Astrocyte (in vitro differentiated cells and primary cell): ENCODE data around the gene SHB.

Source experiments
- EZH2 ChIP-seq: IDR thresholded peaks from 2 replicates; pipeline ENCODE4 v1.6.1; 2012; ENCODE audit warnings: mild to moderate bottlenecking, low read length, inconsistent platforms; ENCODE audit not compliant: insufficient read depth
- TF ChIP-seq, protein P1 (sequence below): IDR thresholded peaks from 2 replicates; pipeline ENCODE4 v1.5.1; 2011; ENCODE audit warnings: low read depth, mild to moderate bottlenecking, inconsistent platforms, low read length, moderate library complexity; ENCODE audit not compliant: insufficient read depth

DNA sequence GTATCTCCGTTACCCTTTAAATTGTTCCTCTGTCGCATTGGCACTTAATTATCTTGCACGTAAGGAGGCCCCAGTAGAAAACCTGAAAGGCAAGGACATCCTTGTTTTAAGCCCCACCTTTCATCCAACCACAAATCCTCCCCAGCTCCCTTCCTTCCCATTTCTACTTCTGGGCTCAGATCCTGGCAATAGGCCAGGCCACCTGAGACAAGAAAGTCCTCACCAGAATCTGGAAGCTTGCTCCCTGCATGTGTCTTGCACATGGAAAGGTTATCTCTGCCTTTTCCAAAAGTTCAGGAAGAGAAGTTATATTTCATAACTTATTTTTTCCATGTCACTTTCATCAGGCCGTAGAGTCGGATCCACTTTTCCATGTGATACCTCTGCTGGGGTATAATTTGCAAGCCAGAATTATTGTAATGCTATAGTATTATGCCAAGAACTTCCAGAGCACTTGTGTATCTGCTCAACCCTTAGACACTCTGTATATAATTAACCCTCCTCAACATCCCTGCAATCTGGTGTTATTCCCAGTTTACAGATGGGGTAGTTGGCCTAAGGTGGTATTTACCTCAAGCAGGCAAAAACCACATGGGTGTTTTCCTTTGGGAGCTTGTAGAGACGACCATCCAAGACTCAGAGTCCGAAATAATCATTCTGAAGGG is 2.6 kb upstream of the SHB start:
- TF ChIP-seq, protein P1, sequence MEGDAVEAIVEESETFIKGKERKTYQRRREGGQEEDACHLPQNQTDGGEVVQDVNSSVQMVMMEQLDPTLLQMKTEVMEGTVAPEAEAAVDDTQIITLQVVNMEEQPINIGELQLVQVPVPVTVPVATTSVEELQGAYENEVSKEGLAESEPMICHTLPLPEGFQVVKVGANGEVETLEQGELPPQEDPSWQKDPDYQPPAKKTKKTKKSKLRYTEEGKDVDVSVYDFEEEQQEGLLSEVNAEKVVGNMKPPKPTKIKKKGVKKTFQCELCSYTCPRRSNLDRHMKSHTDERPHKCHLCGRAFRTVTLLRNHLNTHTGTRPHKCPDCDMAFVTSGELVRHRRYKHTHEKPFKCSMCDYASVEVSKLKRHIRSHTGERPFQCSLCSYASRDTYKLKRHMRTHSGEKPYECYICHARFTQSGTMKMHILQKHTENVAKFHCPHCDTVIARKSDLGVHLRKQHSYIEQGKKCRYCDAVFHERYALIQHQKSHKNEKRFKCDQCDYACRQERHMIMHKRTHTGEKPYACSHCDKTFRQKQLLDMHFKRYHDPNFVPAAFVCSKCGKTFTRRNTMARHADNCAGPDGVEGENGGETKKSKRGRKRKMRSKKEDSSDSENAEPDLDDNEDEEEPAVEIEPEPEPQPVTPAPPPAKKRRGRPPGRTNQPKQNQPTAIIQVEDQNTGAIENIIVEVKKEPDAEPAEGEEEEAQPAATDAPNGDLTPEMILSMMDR: no peak
- no peak for TF ChIP-seq EZH2
